ENCODE data around the gene ZNF22. TPM values are rescaled to one million over a fixed set of nuclear protein-coding genes. Genes with fewer than 3 reads are reported as not detected.

ZNF22 gene
- total and polyA plus RNA-seq, 2 experiments from 2014 or later, result 25.9 to 32.2 TPM

DNA sequence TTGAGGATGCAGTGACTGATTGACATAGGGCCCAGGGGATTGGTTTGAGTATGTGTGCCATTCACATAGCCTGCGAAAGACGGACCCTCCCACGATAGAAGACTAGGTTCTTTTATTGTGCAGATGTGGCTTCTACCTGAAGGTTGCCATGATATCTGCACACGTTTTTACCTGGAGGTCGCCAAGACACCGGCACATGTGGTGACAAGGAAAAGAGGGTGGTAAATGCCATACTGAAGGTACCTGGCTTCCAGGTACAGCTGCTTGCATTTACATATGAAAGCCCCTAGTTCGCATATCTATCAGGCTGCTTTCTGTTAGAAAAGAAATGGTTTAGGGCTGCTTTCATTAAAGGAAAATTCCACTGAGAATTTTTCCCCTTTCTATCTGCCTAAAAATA, 43.6 kb downstream of the ZNF22 start:
- Histone ChIP-seq H3K36me3 (replicated peaks; ENCODE audit: insufficient read depth, low read depth) (no peaks in the 10 kb centered on the region), H3K4me2 (no peak overlapping the region), H3K79me2 (no peaks in the 10 kb centered on the region), H4K20me1 (ENCODE audit: insufficient read depth, poor library complexity, severe bottlenecking) (no peaks in the 10 kb centered on the region), H3K4me3 (no peak overlapping the region), H3K27ac (no peak overlapping the region), H2AFZ (no peak overlapping the region), H3K27me3 (no peaks in the 10 kb centered on the region), H3K9me3 (ENCODE audit: low read depth) (no peaks in the 10 kb centered on the region), H3K9me2 (replicated peaks; ENCODE audit: insufficient read depth) (no peaks in the 10 kb centered on the region), H3K4me1 (ENCODE audit: insufficient read depth) (no peaks in the 10 kb centered on the region)
- WGBS (ENCODE audit: low lambda C conversion rate, missing lambda C conversion rate), result 36% methylated on average over 7 of the region's 7 CpGs
- no peak for DNase-seq (ENCODE audit: low spot score)
- TF ChIP-seq EZH2phosphoT487 (IDR thresholded peaks at IDR 0.05; ENCODE audit: low read depth, severe bottlenecking, unreplicated experiment), result no peak
- TF ChIP-seq, protein P1, sequence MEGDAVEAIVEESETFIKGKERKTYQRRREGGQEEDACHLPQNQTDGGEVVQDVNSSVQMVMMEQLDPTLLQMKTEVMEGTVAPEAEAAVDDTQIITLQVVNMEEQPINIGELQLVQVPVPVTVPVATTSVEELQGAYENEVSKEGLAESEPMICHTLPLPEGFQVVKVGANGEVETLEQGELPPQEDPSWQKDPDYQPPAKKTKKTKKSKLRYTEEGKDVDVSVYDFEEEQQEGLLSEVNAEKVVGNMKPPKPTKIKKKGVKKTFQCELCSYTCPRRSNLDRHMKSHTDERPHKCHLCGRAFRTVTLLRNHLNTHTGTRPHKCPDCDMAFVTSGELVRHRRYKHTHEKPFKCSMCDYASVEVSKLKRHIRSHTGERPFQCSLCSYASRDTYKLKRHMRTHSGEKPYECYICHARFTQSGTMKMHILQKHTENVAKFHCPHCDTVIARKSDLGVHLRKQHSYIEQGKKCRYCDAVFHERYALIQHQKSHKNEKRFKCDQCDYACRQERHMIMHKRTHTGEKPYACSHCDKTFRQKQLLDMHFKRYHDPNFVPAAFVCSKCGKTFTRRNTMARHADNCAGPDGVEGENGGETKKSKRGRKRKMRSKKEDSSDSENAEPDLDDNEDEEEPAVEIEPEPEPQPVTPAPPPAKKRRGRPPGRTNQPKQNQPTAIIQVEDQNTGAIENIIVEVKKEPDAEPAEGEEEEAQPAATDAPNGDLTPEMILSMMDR (IDR thresholded peaks at IDR 0.05; ENCODE audit: poor library complexity), result no peak
- no peak for TF ChIP-seq EZH2 (IDR thresholded peaks at IDR 0.05; ENCODE audit: borderline replicate concordance)

DNA sequence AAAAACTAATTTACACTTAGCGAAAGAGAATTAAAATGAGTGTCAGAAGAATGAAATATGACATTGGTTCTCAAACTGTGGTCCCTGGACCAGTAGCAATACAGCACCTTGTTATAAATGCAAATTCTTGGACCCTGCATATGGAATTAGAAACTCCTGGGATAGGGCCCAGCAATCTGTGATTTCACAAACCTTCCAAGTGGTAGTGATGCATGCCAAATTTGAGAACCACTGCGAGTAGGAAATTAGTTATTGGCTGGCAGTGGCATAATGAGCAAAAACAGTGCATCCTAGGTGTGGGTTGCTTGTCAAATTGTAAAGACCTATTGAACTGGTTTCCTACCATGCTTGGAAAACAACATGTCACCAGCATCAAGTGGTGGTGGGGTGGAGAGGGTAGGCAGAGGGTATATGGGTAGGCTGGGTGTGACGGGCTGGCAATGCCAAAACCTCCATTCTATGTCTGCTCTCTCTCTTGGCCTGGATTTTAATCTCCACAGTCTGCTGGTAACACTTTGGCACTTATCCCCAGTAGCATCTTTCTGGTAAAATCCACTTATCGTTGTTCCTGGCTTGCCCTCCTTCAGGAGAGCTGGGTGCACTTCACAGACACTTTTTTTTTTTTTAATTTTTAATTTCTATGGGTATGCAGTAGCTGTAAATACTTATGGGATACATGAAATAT, 50.0 kb downstream of the ZNF22 start:
- Histone ChIP-seq H3K36me3 (replicated peaks; ENCODE audit: insufficient read depth, low read depth) (no peaks in the 10 kb centered on the region), H3K4me2 (no peak overlapping the region), H3K9me3 (ENCODE audit: low read depth) (no peaks in the 10 kb centered on the region), H4K20me1 (ENCODE audit: insufficient read depth, poor library complexity, severe bottlenecking) (no peaks in the 10 kb centered on the region), H3K4me1 (ENCODE audit: insufficient read depth) (no peaks in the 10 kb centered on the region), H3K27me3 (no peaks in the 10 kb centered on the region), H3K27ac (no peak overlapping the region), H3K9me2 (replicated peaks; ENCODE audit: insufficient read depth) (no peaks in the 10 kb centered on the region), H3K79me2 (no peaks in the 10 kb centered on the region), H2AFZ (no peak overlapping the region), H3K4me3 (no peak overlapping the region)
- no peak for TF ChIP-seq EZH2phosphoT487 (IDR thresholded peaks at IDR 0.05; ENCODE audit: low read depth, severe bottlenecking, unreplicated experiment)
- TF ChIP-seq, protein P1 (IDR thresholded peaks at IDR 0.05; ENCODE audit: poor library complexity), result no peak
- TF ChIP-seq EZH2 (IDR thresholded peaks at IDR 0.05; ENCODE audit: borderline replicate concordance), result no peak
- WGBS (ENCODE audit: low lambda C conversion rate, missing lambda C conversion rate), result 85% methylated on average over 4 of the region's 4 CpGs
- DNase-seq (ENCODE audit: low spot score), result no peak

DNA sequence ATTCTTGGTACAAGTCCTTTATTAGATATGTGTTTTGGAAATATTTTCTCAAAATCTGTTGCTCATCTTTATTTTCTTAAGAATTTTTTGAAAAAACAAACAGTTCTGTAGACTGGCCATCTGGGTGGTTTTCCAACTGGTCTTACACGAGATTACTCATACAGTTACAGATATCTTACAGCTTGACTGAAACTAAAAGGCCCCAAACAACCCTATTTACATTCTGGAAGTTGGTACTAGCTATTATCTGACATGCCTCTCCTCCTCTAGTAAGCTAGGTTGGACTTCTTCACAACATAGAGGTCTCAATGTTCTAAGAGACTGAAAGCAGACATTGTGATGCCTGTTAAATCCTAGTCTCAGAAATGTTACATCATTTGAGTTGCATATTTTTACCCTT, 52.0 kb downstream of the ZNF22 start:
- TF ChIP-seq EZH2 (IDR thresholded peaks at IDR 0.05; ENCODE audit: borderline replicate concordance), result no peak
- TF ChIP-seq, protein P1 (IDR thresholded peaks at IDR 0.05; ENCODE audit: poor library complexity), result no peak
- no peak for TF ChIP-seq EZH2phosphoT487 (IDR thresholded peaks at IDR 0.05; ENCODE audit: low read depth, severe bottlenecking, unreplicated experiment)
- no peaks in the 10 kb centered on the region for H4K20me1 ChIP-seq (ENCODE audit: insufficient read depth, poor library complexity, severe bottlenecking)
- no peak overlapping the region for H2AFZ ChIP-seq
- H3K4me1 ChIP-seq (ENCODE audit: insufficient read depth), result no peaks in the 10 kb centered on the region
- H3K4me2 ChIP-seq, result no peak overlapping the region
- no peak for DNase-seq (ENCODE audit: low spot score)
- no peak overlapping the region for H3K4me3 ChIP-seq
- WGBS (ENCODE audit: low lambda C conversion rate, missing lambda C conversion rate), result 68% methylated on average over 1 of the region's 1 CpG
- H3K9me3 ChIP-seq (ENCODE audit: low read depth), result no peaks in the 10 kb centered on the region
- H3K27me3 ChIP-seq, result no peaks in the 10 kb centered on the region
- H3K36me3 ChIP-seq (replicated peaks; ENCODE audit: insufficient read depth, low read depth), result no peaks in the 10 kb centered on the region
- H3K79me2 ChIP-seq, result no peaks in the 10 kb centered on the region
- H3K27ac ChIP-seq, result no peak overlapping the region
- no peaks in the 10 kb centered on the region for H3K9me2 ChIP-seq (replicated peaks; ENCODE audit: insufficient read depth)

All from hepatocyte (in vitro differentiated cells).